ENCODE results near the gene CLEC4A. TPM values are rescaled to one million over a fixed set of nuclear protein-coding genes. Genes with fewer than 3 reads are reported as not detected.

CLEC4A gene
- 0.33 and 0.50 TPM in 2 replicates for total RNA-seq

DNA sequence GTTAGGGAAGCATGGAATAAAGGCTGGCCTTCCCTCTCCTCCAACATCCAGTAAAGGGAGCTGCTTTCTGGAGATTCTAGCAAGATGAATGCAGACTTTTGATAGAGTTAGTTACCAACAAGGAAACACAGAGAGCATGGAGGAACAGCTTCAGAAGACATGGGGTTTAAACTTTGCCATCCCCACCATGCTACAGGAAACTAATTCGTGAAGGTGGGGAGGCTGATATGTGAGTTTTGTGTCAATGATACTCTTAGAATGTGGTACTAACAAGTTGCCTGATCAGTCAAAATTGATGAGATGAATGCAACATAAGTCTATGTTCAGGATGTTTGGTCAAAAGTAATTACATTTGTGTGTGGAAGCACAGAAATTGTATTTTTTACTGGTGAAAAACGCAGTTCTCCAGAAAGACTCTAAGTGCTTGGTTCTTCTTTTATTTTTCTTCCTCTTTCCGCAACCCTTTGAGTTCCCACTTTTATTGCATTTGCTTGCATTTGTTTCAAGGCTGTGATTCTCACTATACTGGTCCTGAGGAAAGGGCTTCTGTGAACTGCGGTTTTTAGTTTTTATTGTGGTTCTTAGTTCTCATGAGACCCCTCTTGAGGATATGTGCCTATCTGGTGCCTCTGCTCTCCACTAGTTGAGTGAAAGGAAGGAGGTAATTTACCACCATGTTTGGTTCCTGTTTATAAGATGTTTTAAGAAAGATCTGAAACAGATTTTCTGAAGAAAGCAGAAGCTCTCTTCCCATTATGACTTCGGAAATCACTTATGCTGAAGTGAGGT lies at the start of gene CLEC4A:
TSS of gene CLEC4A (plus strand) at position 494 of the 789 bp plus-strand sequence. CDS start at position 756, 262 bp downstream.

DNA sequence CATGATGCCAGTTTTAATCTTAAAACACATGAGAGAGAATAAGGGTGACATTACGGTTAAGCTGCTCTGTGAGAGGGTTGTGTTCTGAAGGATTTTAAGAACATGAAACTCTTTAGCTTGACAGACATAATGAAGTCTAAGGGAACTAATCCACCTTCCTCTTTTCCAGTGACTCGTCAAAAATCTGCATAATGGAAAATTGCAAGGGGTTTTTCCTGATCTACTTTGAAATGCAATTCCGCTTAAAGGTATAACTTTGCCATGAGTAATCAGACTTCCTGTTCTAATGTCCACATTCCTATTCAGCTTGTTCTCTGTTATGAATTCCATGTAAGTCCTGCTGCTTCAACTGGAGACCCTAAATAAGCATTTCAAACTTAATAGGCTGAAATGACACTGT lies 33.4 kb downstream of the CLEC4A start, which contains the start of gene ZNF705A:
TSS of gene ZNF705A (plus strand) at position 171 of the 400 bp plus-strand sequence. CDS start 15,611 bp downstream, outside the sequence.

Other genes with a start within 250 kb of the CLEC4A start
- gene SLC2A3, start 187.4 kb upstream of the CLEC4A start, total RNA-seq: 129 and 132 TPM in 2 replicates
- gene FOXJ2, start 90.9 kb upstream of the CLEC4A start, total RNA-seq: 6.9 and 7.0 TPM in 2 replicates
- 0.11 and 0.12 TPM in 2 replicates for gene C3AR1, start 57.3 kb upstream of the CLEC4A start, total RNA-seq
- gene NECAP1, start 41.3 kb upstream of the CLEC4A start, total RNA-seq: 39.0 and 55.0 TPM in 2 replicates
- not detected in 2 replicates for gene ZNF705A, start 33.4 kb downstream of the CLEC4A start, total RNA-seq
- gene FAM90A1, start 104.0 kb downstream of the CLEC4A start, total RNA-seq: 0.11 and 0.12 TPM in 2 replicates

All from uterine smooth muscle cell (primary cell).